LNCaP clone FGC (cell line): ENCODE data around the gene MRPL48.

Experiments
- DNase-seq: peaks from one replicate; pipeline ENCODE4 v3.0.0-alpha.2; 2011; ENCODE audit warnings: low read depth
- H3K4me3 ChIP-seq: 2 replicates; pipeline ENCODE4 v1.5.1; 2011; ENCODE audit warnings: mild to moderate bottlenecking, low read depth, low read length, control low read depth
- TF ChIP-seq, protein P1 (sequence below): IDR thresholded peaks from 2 replicates; pipeline ENCODE4 v1.5.1; 2012; ENCODE audit warnings: mild to moderate bottlenecking; ENCODE audit not compliant: control insufficient read depth, insufficient read depth; ENCODE audit errors: extremely low read depth

The MRPL48 gene

DNA sequence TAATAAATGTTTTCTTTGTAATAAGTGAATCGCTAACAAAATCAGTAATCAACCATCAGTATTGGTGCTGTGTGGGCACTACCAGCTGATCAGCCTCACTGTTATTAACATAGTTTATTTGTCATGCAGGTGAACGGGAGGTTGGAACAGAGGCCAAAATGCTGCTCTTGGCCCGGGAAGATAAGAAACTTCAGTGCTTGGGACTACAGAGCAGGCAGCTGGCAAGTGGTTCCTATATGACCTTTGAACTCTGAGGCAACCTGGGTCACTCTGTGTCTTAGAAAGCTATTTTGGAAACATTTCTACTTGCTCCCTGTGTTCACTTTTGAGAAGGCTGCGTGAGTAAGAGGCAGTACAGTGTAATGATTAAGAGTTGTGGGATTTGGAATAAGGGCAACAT lies 126.6 kb downstream of the MRPL48 start:
- TF ChIP-seq, protein P1, sequence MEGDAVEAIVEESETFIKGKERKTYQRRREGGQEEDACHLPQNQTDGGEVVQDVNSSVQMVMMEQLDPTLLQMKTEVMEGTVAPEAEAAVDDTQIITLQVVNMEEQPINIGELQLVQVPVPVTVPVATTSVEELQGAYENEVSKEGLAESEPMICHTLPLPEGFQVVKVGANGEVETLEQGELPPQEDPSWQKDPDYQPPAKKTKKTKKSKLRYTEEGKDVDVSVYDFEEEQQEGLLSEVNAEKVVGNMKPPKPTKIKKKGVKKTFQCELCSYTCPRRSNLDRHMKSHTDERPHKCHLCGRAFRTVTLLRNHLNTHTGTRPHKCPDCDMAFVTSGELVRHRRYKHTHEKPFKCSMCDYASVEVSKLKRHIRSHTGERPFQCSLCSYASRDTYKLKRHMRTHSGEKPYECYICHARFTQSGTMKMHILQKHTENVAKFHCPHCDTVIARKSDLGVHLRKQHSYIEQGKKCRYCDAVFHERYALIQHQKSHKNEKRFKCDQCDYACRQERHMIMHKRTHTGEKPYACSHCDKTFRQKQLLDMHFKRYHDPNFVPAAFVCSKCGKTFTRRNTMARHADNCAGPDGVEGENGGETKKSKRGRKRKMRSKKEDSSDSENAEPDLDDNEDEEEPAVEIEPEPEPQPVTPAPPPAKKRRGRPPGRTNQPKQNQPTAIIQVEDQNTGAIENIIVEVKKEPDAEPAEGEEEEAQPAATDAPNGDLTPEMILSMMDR, result no peak
- H3K4me3 ChIP-seq, result no peak overlapping the region

More for the DNA sequence above, 126.6 kb downstream of the MRPL48 start:
- no peak for DNase-seq
